Fibroblast of gingiva (primary cell): ENCODE measurements around the gene DCLK2.
A peak's percentile ranks its signal among the peaks of the same experiment; 100 is the strongest.

ENCODE experiments used
- DNase-seq: peaks from one replicate; pipeline ENCODE4 v3.0.0-alpha.2; 2011; ENCODE audit warnings: low read depth

Gene DCLK2

DNA sequence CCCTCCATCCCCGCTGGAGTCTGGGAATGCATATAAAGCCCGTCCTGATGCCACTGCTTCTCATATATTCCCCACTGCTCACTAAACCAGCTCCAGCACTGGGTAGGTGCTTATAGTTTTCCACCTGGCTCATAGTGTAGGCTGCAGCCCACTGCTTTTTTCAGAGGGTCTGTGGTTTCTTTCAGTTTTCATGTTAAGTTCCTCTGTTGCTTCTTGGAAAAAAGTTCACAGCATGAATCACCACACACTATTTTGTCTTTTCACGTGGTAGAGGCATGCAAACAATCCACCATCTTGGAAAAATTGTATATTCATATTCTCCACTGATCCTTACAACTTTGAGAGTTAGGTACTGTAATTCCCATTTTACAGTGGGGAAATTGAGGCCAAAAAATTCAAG, 39.4 kb downstream of the DCLK2 start:
- no peak for DNase-seq

DNA sequence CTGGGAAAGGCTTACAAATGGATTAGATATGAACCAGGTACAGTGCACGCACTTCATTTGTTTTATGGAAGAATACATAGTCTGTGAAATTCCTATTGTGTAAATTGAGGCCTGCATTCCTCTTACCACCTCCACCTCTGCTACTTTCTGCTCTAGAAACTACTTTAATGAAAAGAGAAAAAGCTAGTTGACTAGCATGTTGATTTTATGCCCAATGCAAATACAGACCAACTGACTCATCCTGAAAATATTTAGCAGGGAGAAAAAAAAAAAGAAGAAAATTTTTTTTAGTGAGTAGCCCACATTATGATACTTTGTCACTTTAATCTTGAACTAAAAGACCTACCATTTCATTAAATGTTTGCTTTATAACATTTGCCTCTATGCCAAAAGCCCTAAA, 41.2 kb downstream of the DCLK2 start:
- no peak for DNase-seq

DNA sequence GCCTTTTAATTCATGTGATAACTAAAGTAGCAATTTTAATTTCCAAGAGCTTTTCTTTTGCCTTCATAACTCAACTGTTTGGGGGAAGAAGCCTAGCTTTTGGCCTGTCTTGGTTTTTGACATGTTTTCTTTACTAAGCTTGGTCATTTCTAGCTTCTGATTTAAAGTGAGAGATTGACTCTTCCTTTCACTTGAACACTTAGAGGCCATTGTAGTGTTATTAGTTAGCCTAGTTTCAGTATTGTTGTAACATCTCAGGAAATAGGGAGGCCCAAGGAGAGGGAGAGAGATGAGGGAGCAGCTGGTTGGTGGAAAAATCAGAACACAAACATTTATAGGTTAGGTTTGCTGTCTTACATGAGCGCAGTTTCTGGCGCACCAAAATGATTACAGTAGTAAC, 44.8 kb downstream of the DCLK2 start:
- no peak for DNase-seq

DNA sequence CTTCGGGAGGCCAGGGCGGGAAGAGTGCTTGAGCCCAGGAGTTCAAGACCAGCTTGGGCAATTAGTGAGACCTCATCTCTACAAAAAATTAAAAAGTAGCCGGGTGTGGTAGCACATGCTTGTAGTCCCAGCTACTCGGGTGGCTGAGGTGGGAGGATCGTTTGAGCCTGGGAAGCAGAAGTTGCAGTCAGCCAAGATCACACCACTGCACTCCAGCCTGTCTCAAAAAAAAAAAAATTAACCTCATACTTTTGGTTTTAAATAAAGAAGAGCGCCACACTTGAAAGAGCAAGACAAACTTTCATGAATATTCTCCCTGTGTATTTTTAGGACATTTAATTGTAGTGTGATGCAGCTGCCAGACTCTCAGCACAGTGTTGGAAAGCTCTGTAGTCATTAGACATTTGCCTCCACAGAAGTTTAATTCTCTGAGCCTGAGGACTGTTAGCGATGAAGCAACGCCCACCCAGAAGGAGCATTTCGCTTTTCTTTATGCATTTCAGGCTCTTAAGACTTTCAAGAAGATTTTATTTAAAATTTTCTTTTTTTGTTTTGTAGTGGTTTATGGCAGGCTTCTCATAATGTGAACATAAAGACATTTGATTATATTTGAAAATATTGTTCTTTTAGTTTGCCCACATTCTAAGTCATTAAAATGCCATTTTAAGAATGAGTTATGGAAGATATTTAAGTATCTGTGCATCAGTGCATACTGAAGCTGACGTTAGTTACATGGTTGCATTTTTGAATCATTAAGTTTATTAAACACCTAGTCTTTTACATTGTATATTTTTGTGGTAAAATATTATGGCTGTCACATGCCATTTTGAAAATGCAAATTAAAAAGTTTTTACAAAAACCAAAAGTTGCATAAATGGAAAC, 45.8 kb downstream of the DCLK2 start:
- no peak for DNase-seq

DNA sequence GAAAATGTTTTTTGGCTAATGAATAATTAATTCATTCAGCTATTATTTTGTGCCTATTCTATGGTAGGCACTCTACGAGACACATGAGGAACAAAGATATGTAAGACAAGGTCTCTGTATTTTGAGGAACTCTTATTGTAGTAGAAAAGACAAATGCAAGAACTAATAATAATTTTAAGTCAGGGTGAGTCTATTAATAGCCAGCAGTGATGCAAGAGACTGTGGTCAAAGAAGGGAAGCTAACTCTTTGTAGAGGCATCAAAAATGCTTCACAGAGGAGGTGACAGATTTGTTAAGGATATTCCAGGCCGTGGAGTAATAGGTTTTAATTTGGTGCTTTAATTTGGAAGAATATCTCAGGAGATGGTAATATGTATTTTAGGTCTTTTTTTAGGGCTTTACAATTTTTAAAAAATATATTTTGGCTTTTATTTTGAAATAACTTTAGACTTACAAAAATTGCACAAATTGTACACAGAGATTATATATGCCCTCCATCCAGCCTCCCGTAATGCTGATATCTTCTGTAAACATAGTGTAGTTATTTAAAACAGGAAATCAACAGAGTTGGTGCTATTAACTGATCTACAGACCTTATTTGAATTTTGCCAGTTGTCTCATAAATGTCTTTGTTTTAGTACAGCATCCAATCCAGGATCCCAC, 48.1 kb downstream of the DCLK2 start:
- peak; percentile 37 for DNase-seq

DNA sequence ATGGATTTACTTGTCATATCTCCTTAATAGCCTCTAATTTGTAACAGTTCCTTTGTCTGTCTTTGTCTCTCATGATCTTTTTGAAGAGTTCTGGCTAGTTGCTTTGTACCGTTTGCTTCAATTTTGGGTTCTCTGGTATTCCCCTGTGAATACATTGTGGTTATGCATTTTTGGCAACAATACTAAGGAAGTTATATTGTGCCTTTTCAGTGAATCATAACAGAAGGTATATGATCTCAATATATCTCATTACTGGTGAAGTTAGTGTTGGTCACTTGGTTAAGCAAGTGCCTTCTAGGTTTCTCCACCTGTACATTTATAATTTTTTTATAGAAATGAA, 48.6 kb downstream of the DCLK2 start:
- DNase-seq: peak; percentile 72

DNA sequence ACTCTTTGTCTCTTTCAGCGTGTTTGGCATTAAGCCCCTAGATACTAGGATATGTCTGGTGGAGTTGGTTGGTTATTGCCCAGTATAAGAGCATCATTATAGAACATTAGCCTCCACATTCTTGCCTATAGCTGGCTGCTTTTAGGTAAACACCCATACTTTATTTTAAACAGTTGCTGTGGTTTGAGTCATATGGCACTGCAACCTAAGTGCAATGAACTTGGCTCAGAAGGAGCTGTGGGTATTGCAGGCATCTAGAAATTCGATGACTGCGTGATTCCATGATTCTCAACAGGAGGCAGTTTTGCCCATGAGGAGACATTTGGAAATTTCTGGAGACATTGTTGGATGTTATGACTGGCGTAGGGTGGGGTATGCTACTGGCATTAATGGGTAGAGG, 49.5 kb downstream of the DCLK2 start:
- DNase-seq: peak; percentile 35

DNA sequence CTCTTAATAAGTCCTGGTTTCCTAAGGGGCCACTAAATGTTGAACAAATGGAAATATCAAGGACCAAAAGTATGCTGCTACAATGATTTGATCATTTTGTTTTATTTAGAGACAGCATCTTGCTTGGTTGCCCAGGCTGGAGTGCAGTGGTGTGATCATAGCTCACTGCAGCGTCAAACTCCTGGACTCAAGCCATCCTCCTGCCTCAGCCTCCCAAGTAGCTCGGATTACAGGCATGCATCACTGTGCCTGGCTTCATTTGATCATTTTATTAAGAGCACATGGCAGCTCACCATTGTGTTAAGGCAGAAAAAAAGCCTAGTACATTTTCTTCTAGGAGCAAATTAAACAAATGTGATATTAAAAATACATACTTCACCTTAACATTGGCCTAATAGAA, 52.7 kb downstream of the DCLK2 start:
- DNase-seq: peak; percentile 95

DNA sequence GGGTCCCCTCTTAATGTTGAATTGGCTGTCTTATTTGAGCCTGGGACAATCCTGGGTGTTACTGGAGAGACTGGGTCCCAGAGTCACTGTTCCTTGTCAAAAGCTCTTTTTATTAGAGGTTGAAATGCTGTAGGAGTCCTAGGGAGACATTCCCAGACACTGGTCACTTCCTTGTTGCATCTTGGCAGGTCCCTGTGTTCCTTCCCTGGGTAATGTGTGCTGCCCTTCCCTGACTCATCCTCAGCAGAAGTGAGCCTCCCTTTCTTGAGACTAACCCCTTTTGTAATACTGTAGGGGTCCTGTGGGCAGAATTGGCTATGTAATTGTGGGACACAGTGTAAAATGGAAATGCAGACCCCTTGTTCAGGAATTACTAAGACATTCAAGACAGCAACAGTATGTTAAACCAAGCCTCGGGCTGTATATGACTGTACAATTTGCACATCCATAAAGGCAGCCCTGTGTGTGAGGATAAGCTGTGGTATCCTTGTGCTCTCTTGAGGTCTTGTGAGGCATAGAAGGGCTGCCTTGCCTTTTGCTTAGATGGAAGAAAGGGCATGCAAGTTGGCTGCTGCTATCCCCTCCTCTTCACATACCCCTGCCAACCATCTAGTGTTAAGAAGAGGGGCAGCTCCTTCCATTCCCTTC, 53.5 kb downstream of the DCLK2 start:
- DNase-seq: peak; percentile 49

DNA sequence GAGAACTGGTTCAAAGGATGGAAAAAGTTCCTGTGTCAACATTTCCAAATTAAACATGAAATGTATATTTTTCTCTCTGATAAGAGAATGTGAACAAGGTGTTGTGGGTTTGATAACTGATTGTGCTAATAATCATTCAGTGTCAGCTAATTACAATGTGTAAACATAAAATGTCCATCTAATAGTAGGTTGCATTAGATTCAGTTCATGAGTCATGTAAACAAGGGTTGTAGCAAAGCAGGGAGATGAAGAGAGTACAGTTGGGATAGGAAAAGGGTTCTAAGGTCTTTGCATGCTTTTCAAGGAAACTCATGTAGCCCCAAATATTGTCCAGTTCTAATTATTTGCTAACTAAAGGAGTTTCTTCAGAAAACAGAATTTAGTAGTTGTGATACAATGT, 55.4 kb downstream of the DCLK2 start:
- DNase-seq: no peak

DNA sequence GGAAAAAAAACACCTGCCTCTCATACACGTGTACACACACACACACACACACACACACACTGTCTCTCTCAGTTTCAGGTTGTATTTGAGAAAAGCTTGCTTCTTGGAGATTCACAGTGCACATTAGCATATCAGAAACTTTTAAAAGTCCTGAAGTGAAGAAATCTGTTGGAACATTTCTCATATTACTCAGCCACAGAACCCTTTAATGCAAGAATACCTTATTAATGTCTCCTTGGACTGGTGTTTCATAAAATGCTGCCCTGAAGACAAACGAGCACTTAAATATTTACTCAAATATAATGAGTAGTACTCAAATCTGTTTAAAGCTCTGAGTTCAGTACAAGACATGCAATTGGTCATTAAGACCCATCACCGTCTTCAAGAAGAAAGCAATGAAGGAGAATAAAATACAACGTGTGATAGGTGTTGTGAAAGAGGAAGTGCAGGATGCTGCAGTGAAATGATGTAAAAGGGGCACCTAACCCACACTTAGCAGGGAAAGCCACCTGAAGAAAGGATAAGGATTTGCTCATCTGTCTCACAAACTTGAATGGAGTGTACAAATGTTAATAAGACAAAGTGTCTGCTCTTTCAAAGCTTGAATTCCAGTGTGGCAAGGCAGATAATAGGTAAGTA, 57.0 kb downstream of the DCLK2 start:
- no peak for DNase-seq

DNA sequence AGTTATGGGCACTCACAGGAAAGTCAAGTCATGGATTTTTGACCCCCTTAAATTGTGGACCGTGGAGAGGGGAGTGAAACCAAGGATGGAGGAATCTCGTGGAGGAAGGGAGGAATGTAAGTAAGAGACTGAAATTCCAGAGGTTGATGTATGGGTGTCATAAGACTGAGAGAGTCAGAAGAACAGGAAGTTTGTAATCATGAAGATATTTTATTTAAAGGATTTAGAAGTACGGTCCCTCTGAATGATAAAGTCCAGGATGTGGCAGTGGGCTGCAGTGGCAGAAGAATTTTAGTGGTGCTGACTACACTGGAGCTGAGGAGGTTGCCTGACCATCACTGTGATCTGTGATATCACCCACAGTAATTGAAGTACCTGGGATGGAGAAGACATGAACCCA, 57.8 kb downstream of the DCLK2 start:
- DNase-seq: no peak

DNA sequence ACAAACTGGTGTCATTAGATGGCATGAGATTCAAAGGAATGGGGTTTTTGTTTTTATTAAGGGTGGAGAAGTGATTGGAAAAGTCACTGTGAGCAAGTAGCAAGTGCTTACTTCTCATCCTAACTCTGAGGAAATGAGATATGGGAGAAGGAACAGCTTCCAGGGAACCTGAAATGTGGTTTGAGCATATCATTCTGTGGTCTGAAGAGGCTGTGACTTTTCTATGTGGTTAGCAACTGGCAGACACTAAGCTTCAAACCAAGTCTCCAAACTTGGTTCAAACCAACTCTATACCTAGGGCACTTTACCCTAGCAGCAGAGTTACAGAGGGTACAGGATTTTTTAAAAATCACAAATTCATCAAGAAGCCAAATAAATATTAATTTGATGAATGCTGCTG, 58.2 kb downstream of the DCLK2 start:
- no peak for DNase-seq

DNA sequence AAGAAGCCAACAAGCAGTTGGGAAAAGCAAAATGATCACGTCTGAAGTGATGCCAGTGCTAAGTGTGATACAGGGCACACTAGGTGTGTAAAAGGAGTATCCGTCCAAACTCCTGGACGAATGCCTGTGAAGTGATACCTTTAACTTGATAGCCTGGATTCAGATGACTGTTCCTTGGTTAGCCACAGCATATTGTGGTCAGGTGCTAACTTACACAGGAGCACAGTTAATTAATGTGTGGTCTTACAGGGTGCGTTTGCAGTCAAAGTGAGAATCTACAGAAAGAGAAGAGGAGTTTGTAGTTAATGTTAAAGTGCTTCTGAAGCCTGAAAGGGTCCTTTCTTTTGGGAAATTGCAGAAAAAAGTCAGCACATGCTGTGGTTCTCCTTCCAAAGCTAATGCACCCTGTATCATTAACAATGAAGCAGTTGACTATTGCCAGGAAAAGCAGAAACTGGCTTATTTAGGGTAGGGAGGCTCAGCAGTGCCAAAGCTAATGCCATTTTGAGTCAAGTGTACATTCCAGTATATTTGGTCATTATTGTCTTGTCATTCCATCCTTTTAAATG, 61.1 kb downstream of the DCLK2 start:
- DNase-seq: no peak

DNA sequence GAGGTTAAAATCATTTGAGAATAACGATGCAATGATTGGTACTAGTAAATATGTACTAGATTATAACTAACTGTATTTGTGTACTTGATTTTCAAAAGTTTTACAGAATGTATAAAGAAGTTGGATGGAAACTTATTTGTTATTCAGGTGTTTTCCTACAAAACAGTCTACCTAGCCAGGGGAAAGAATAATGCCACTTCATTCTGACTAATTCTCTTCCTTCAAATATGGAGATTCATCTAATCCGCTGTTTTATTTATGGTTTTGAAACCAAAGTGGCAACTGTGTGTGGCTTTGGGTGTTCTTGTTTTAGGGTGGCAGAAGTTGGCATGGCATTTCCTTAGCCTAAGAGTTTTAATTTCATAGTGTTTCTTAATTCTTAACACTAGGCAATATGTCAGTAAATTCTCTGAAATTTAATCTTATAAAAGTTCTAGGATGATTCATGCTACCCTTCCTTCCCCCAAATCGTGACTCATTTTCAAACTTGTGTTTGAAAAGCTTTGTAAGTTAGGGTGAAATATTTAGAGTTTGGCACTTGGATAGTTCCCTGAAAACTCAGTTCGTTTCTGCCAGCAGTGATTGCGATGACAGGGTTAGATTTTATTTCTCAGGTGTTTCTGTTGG, 62.6 kb downstream of the DCLK2 start:
- peak; percentile 70 for DNase-seq

DNA sequence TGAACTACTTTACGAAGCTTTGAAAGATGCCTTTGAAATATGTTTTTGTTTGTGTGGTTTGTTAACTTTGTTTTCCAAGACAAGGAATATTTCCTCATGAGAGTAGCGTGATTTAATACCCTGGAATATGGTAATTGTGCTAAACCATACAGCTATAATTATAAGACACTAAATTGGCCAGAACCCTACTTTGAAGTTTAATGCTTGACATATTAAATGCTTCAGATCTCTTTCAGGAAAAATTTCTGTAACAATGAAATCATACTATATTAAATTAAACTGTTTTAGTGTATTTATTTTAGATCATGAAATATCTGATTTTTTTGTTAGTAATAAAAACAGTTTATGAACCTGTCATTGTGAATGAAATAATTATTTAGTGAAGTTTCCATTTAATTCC, 63.5 kb downstream of the DCLK2 start:
- no peak for DNase-seq

DNA sequence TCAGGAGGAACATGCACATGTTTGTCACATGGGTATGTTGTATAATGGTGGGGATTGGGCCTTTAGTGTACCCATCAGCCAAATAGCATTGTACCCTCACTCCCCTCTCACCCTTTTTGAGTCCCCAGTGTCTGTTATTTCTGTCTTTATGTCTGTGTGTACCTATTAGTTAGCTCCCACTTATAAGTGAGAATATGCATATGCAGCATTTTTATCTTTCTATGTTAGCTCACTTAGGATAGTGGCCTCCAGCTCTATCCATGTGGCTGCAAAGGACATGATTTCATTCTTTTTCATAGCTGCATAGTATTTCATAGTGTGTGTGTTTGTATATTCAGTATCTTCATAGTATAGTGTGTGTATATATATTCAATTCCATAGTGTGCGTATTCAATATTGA, 64.6 kb downstream of the DCLK2 start:
- DNase-seq: no peak

DNA sequence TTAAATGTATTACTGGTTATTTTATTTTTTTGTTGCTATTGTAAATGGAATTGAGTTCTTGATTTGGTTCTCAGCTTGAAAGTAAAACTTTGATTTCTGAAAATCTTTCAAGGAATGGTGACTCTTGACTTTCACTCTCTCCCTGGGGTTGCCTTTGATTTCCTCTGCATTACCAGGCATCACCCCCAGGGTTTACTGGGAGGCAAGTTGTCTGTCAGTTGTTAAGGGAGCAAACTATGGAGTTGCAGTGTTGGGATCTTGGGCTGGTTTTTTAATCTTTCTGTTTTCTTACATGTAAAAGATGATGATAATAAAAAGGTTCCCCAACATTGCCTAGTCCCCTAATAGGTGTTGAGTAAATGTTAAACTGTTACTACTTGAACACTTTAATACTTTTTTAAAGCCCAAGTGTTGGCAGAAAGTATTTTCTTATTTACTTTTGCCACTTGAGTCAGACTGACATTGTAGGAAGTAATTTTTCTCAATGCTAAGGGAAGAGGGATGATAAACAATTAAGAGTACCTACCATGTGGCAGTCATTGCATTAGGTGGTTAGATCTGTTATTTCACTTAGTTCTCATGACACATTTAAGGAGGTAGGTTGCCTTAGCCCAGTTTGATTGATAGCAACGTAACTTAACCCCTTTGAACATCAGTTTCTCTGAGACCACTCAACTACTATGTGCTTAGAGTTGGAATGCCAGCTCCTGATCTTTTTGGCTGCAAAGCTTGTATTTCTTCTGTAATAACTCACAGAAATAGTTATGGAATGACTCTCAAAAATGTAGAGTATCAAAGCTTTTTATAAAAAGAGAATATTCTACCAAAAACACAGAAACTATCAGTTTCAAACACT, 67.1 kb downstream of the DCLK2 start:
- DNase-seq: no peak

DNA sequence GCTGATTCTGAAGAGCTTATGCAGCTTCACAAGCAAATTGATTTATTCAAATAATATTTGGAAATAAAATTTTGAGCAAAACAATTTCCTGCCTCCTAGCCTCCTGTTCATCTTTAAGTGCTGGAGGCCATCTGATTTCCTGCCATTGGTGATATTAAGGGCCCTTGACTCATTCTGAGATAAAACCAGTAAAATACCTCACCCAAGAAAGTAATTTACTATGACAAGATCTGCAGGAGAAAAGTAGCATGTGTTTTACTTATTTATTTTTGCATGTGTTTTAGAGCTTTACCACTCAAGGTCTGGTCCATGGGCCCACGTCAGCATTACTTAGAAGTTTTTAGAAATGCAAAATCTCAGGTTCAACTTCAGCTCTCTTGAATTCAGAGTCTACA, 67.7 kb downstream of the DCLK2 start:
- DNase-seq: no peak

DNA sequence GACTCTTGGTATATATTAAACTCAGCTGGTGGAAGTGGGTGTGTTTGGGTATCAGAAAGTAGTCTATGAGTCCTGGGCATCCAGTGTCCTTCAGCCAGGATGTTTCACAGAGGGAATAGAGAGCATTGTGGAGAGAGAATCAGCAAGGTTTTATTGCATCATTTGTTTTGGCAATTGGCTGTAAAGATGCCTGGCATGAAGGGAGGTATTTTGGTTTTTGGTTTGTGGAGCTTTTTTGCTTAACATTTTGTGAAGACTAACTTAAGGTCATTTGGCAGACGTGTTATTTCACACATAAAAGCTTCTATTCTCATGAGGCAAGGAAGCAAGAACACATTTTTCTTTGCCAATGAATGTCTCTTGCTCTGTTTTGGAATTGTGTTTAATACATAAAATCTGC, 71.1 kb downstream of the DCLK2 start:
- DNase-seq: peak; percentile 89

DNA sequence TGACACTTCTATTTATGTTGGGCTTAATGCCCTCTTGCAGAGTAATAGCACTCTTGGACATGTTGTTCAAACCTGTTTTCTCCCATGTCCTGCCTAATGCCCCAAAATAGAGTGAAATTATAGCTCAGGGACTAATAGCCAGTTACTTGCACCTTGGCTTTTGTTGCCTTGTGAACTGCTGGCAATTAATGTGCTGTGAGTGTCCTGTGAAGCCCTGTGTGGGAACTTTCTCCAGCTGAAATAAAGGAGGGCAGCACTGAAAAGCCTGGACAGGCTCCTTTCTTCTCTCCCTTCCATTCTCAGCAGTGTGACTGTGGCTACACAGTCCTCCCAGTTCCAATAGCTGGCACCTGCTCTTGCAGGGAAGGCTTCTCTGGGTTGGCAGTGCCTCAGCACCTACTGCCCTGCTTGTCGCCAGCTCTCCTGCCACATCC, 72.4 kb downstream of the DCLK2 start:
- no peak for DNase-seq
